ENCODE measurements around the gene EFCAB6. TPM values are rescaled to one million over a fixed set of nuclear protein-coding genes. Genes with fewer than 3 reads are reported as not detected.

Gene EFCAB6
- total and polyA plus RNA-seq, 2 donors (not counting 3 experiments of a cell fraction or from before 2014, with no cell fraction given): 0.07 to 0.31 TPM

GRCh38 chr22:43706151-43706550, 106.0 kb downstream of the EFCAB6 start:
- DNase-seq (ENCODE audit: low read depth, low spot score) (no peak), FAIRE-seq (no peak)
- BruUV-seq (replicated peaks): no TSS peak
- Histone ChIP-seq H3K4me1 (ENCODE audit: control insufficient read depth, extremely low read depth, insufficient read depth, low read length) (no peaks in the 10 kb centered on the region), H3K4me2 (ENCODE audit: insufficient read depth, low read length) (no peak overlapping the region), H3K36me3 (ENCODE audit: control insufficient read depth in 2 of 2, extremely low read depth in 1 of 2, insufficient read depth in 2 of 2, low read length in 2 of 2) (no peaks in the 10 kb centered on the region), H3K9me1 (replicated peaks; ENCODE audit: control insufficient read depth, extremely low read depth, insufficient read depth, low read length) (no peaks in the 10 kb centered on the region), H3K9ac (replicated peaks; ENCODE audit: extremely low read depth, insufficient read depth, low read length) (no peak overlapping the region), H4K20me1 (replicated peaks; ENCODE audit: control insufficient read depth, extremely low read depth, insufficient read depth, low read length) (no peaks in the 10 kb centered on the region), H3K9me3 (replicated peaks; ENCODE audit: control insufficient read depth, insufficient read depth, low read length) (no peaks in the 10 kb centered on the region), H2AFZ (ENCODE audit: low read depth, low read length) (no peak overlapping the region), H3K79me2 (ENCODE audit: control insufficient read depth, insufficient read depth, low read length) (no peaks in the 10 kb centered on the region), H3K4me3 (replicated peaks in 1 of 3; ENCODE audit: insufficient read depth in 1 of 3, low read depth in 1 of 3, low read length in 3 of 3) (no peak overlapping the region), H3K27ac (ENCODE audit: insufficient read depth, low read depth, low read length) (no peak overlapping the region), H3K27me3 (ENCODE audit: control insufficient read depth in 2 of 2, insufficient read depth in 2 of 2, low read length in 2 of 2) (no peaks in the 10 kb centered on the region)
- dilution Hi-C loops (cut with MboI; ENCODE audit: extremely low pct_ligation_motif_present, low sequenced_read_pairs) (no loop called here), intact Hi-C loops (cut with micrococcal nuclease) (no loop called here)
- TF ChIP-seq MAX (IDR thresholded peaks at IDR 0.05; ENCODE audit: insufficient read depth, insufficient read length): no peak
- TF ChIP-seq FOS (IDR thresholded peaks at IDR 0.05; ENCODE audit: borderline replicate concordance, insufficient read depth, low read length): no peak
- TF ChIP-seq GATA2 (IDR thresholded peaks at IDR 0.05; ENCODE audit: insufficient read depth, insufficient read length, low read depth, low read length): no peak
- TF ChIP-seq EZH2 (IDR thresholded peaks at IDR 0.05; ENCODE audit: borderline replicate concordance, low read depth, low read length, severe bottlenecking): no peak
- TF ChIP-seq, protein P1, sequence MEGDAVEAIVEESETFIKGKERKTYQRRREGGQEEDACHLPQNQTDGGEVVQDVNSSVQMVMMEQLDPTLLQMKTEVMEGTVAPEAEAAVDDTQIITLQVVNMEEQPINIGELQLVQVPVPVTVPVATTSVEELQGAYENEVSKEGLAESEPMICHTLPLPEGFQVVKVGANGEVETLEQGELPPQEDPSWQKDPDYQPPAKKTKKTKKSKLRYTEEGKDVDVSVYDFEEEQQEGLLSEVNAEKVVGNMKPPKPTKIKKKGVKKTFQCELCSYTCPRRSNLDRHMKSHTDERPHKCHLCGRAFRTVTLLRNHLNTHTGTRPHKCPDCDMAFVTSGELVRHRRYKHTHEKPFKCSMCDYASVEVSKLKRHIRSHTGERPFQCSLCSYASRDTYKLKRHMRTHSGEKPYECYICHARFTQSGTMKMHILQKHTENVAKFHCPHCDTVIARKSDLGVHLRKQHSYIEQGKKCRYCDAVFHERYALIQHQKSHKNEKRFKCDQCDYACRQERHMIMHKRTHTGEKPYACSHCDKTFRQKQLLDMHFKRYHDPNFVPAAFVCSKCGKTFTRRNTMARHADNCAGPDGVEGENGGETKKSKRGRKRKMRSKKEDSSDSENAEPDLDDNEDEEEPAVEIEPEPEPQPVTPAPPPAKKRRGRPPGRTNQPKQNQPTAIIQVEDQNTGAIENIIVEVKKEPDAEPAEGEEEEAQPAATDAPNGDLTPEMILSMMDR (IDR thresholded peaks at IDR 0.05; ENCODE audit: extremely low read depth in 1 of 2, insufficient read depth in 1 of 2, low read depth in 1 of 2, low read length in 2 of 2): no peak
- TF ChIP-seq JUN (IDR thresholded peaks at IDR 0.05; ENCODE audit: borderline replicate concordance, insufficient read depth, insufficient read length, low read depth): no peak
- no peak for TF ChIP-seq POLR2A (IDR thresholded peaks at IDR 0.05; ENCODE audit: low read depth, low read length)
- POLR2A ChIA-PET: no interaction called here
- CTCF ChIA-PET: no interaction called here

All from endothelial cell of umbilical vein (primary cell).